A549 treated with CORT108297 at 1 μM for 4 hours (cell line): ENCODE data around the gene DDX60. TPM values are rescaled to one million over a fixed set of nuclear protein-coding genes. Genes with fewer than 3 reads are reported as not detected.

ENCODE experiments used
- total RNA-seq: library from RNA; stranded (reverse); fragments of 200-300 nt; extraction: Qiagen RNA extraction; gene quantifications from 5 replicates; pipeline ENCODE4 v1.2.3, GENCODE V29; 2022

Gene DDX60
- 1.9 to 2.7 TPM (median 2.3 TPM) in 5 replicates for total RNA-seq

GRCh38 chr4:168318266-168318895 lies at the start of gene DDX60:
DDX60 (minus strand) TSS chr4:168318752; CDS start chr4:168311259, 7,493 bp downstream.

Other genes starting within 250 kb of the DDX60 start
- gene ANXA10, start 226.2 kb downstream of the DDX60 start, total RNA-seq, result 3.4 to 4.1 TPM (median 3.6 TPM) in 5 replicates
- 9.8 to 13.8 TPM (median 12.0 TPM) in 5 replicates for gene DDX60L, start 161.7 kb upstream of the DDX60 start, total RNA-seq
- gene PALLD, start 178.3 kb upstream of the DDX60 start, total RNA-seq, result 53.9 to 93.2 TPM (median 69.1 TPM) in 5 replicates